Tibial artery (tissue), 4 donors: ENCODE data around the gene ANKRD11.

Source experiments
- DNase-seq, 2 donors: peaks; one replicate each; pipeline ENCODE4 v3.0.0-alpha.2; 2019
- H3K27ac ChIP-seq, 2 donors: fragments of 200-600 bp; sonication (generic) in 1 of 2; 1 replicate in 1 of 2; 2 replicates in 1 of 2; pipeline ENCODE4 v1.5.1; 2018 to 2019; ENCODE audit warnings: mild to moderate bottlenecking in 1 of 2
- H3K27me3 ChIP-seq, 2 donors: fragments of 200-600 bp; sonication (generic) in 1 of 2; one replicate each; pipeline versions ENCODE4 v1.5.1 to v1.6.0; 2016 to 2019
- H3K36me3 ChIP-seq, 3 donors: fragments of 200-600 bp; sonication (generic) in 2 of 3; one replicate each; pipeline ENCODE4 v1.5.1; 2016 to 2019; ENCODE audit warnings: mild to moderate bottlenecking in 2 of 3
- H3K4me1 ChIP-seq, 4 donors: fragments of 200-600 bp; sonication (generic) in 2 of 4; 1 replicate in 3 of 4; 2 replicates in 1 of 4; pipeline ENCODE4 v1.5.1; 2016 to 2019
- H3K4me3 ChIP-seq, 2 donors: fragments of 200-600 bp; sonication (generic) in 1 of 2; 1 replicate in 1 of 2; 2 replicates in 1 of 2; pipeline ENCODE4 v1.5.1; 2018 to 2019; ENCODE audit warnings: mild to moderate bottlenecking in 2 of 2
- H3K9me3 ChIP-seq, 3 donors: fragments of 200-600 bp; sonication (generic) in 1 of 3; one replicate each; pipeline ENCODE4 v1.5.1; 2016 to 2019
- intact Hi-C: fragments of 100-400 bp; cut with DNase I; formaldehyde crosslinking; loops from one replicate; pipeline ENCODE4 v1.15.0; 2023; ENCODE audit warnings: low total_unique reads
- TF ChIP-seq, protein P1 (sequence below), 2 experiments: fragments of 200-600 bp in 1 of 2; fragments of 450-650 bp in 1 of 2; IDR thresholded peaks; one replicate each; pipeline ENCODE4 v1.5.1; 2017 to 2019; ENCODE audit warnings: antibody characterized with exemption in 2 of 2, mild to moderate bottlenecking in 1 of 2, moderate library complexity in 1 of 2

Gene ANKRD11

DNA sequence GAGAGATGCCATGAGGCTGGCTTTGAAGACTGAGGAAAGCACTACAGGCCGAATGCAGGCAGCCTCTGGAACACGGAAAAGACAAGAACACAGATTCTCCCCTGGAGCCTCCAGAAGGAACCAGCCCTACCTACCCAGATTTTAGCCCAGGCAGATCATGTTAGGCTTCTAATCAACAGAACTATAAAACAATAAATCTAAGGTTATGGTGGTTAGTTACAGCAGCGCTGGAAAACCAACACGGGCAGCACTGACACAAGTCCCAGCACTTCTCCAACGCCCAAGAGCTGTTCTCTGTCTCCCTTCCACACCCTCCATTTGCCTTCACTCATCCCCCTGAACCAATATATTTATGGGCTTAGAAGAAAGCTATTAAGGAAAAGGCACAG is 7.5 kb downstream of the ANKRD11 start:
- Histone ChIP-seq H3K4me3 (no peak overlapping the region), H3K27me3 (no peaks in the 10 kb centered on the region), H3K9me3 (no peaks in the 10 kb centered on the region), H3K27ac (no peak overlapping the region), H3K36me3 (no peaks in the 10 kb centered on the region), H3K4me1 (peaks cover 0 to 100% (median 42%) of the 10 kb centered on the region in 4 donors)
- no peak for DNase-seq
- TF ChIP-seq, protein P1, sequence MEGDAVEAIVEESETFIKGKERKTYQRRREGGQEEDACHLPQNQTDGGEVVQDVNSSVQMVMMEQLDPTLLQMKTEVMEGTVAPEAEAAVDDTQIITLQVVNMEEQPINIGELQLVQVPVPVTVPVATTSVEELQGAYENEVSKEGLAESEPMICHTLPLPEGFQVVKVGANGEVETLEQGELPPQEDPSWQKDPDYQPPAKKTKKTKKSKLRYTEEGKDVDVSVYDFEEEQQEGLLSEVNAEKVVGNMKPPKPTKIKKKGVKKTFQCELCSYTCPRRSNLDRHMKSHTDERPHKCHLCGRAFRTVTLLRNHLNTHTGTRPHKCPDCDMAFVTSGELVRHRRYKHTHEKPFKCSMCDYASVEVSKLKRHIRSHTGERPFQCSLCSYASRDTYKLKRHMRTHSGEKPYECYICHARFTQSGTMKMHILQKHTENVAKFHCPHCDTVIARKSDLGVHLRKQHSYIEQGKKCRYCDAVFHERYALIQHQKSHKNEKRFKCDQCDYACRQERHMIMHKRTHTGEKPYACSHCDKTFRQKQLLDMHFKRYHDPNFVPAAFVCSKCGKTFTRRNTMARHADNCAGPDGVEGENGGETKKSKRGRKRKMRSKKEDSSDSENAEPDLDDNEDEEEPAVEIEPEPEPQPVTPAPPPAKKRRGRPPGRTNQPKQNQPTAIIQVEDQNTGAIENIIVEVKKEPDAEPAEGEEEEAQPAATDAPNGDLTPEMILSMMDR (IDR thresholded peaks at IDR 0.05): no peak
- intact Hi-C loops: loop anchor here (10.0 kb wide), 1 partner anchor 88 kb away; no protein-coding TSS in a partner anchor

DNA sequence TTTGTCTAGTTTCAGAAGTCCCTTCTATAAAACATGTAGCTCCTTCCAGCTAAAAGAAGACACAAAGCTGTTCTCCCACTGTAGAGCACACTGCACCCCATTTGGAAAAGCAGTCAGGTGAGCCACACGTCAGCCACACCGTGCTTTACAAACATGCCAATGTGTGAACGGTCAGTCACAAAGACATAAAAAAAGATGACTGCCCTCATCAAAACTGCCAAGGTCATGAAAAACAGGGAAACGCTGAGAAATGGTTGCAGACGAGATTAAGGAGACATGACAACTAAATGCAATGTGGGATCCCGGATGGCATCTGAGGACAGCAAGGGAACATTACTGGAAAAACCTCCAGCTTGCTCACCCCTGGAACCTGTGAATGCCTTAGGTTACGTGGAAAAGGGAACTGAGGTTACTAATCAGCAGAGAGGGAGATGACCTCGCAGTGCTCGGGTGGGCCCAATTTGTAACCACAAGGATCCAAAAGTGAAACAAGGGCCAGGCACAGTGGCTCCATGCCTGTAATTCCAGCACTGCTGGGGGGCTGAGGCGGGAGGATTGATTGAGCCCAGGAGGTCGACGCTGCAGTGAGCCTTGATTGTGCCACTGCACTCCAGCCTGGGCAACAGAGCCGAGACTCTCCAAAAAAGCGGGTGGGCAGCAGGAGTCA is 8.1 kb downstream of the ANKRD11 start:
- intact Hi-C loops: loop anchor here (10.0 kb wide), 1 partner anchor 87 kb away; no protein-coding TSS in a partner anchor
- H3K27ac ChIP-seq: no peak overlapping the region
- TF ChIP-seq, protein P1 (IDR thresholded peaks at IDR 0.05): no peak
- peaks cover 0 to 100% (median 40%) of the 10 kb centered on the region in 4 donors for H3K4me1 ChIP-seq
- no peak overlapping the region for H3K4me3 ChIP-seq
- DNase-seq: no peak
- H3K9me3 ChIP-seq: no peaks in the 10 kb centered on the region
- H3K36me3 ChIP-seq: no peaks in the 10 kb centered on the region
- no peaks in the 10 kb centered on the region for H3K27me3 ChIP-seq

DNA sequence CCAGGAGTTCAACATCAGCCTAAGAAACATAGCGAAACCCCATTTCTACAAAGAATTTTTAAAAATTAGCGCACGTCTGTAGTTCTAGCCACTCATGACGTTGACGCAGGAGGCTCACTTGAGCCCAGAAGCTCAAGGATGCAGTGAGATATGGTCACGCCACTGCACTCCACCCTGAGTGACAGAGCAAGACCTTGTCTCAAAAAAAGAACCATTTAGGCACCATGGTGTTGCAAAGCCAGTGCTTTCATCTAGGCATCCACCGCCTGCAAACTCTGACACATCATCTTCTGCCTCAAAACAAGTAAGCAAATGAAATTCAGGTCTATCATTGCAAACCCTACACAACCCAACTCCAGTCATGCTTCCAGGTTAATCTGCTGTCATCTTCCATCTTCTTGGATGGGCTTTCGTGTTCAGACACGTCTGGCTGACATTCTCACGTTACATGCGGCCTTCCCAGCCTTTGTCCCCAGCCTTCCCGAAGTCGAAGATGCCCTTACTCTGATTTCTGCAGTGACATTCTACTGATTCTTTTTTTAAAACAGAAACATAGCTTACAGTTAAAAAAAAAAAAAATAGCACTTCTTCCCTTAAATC is 8.9 kb downstream of the ANKRD11 start:
- TF ChIP-seq, protein P1 (IDR thresholded peaks at IDR 0.05): no peak
- H3K4me1 ChIP-seq: peaks cover 0 to 98% (median 44%) of the 10 kb centered on the region in 4 donors
- DNase-seq: no peak
- no peaks in the 10 kb centered on the region for H3K36me3 ChIP-seq
- no peak overlapping the region for H3K27ac ChIP-seq
- H3K4me3 ChIP-seq: no peak overlapping the region
- H3K27me3 ChIP-seq: no peaks in the 10 kb centered on the region
- no peaks in the 10 kb centered on the region for H3K9me3 ChIP-seq
- intact Hi-C loops: loop anchor here (10.0 kb wide), 1 partner anchor 87 kb away; no protein-coding TSS in a partner anchor

DNA sequence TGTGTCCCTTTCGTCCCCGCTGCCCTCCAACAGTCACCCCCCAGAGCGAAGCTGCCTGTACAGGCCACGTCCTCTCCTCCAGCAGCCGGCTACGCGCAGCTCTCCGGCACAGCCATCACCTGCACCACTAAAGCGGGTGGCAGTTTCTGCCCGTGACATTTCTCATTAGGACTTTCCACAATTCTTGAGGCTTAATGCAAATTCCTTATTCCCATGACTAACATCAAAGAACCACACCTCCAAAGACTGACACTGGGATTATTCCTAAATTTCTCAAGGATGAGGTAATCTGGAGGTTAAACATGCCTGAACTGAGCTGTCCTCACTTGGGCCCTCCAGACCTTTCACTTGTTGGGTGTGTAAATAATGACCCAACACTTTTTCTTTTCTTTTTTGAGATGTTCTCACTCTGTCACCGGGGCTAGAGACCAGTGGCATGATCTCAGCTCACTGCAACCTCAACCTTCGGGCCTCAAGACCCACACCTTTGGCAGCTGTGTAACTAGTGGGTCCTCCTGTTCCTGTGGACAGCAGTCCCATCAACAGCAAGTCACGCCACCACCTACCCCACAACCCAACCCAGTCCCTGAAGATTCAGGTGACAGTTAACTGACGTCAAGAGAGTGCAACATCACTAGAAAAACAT is 11.7 kb downstream of the ANKRD11 start:
- DNase-seq: no peak
- peaks cover 0 to 90% (median 41%) of the 10 kb centered on the region in 4 donors for H3K4me1 ChIP-seq

DNA sequence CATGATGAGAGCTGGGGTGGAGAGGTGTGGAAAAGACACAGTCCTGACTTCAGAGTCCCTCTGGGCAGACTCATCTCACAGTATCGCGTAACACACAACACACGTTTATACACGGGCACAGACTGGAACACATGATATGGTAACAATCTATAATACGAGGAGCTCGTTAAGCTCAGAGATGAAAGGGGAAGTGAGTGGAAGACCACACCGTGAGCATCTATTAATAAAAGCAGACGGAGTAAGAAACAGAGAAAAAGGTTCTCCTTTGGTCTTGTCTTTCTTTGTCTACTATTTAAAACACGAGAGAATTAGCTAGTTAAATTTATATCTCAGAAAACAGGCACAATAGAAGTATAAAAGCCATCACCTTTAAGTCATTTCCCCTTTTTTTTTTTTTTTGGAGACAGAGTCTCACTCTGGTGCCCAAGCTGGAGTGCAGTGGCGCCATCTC is 13.5 kb downstream of the ANKRD11 start:
- no peak for DNase-seq
- H3K27me3 ChIP-seq: no peaks in the 10 kb centered on the region
- no peaks in the 10 kb centered on the region for H3K9me3 ChIP-seq
- H3K4me3 ChIP-seq: no peak overlapping the region
- peaks cover 0 to 90% (median 39%) of the 10 kb centered on the region in 4 donors for H3K4me1 ChIP-seq
- TF ChIP-seq, protein P1 (IDR thresholded peaks at IDR 0.05): no peak
- H3K36me3 ChIP-seq: no peaks in the 10 kb centered on the region
- H3K27ac ChIP-seq: no peak overlapping the region
- intact Hi-C loops: no loop called here

More for the DNA sequence above, 11.7 kb downstream of the ANKRD11 start:
- intact Hi-C loops: no loop called here
- Histone ChIP-seq H3K36me3 (no peaks in the 10 kb centered on the region), H3K9me3 (no peaks in the 10 kb centered on the region), H3K27me3 (no peaks in the 10 kb centered on the region), H3K27ac (no peak overlapping the region), H3K4me3 (no peak overlapping the region)
- TF ChIP-seq, protein P1 (IDR thresholded peaks at IDR 0.05): no peak
